ENCODE data around the gene THNSL1.
A peak's percentile ranks its signal among the peaks of the same experiment; 100 is the strongest.

Gene THNSL1

GRCh38 chr10:25056726-25057125, 40.3 kb downstream of the THNSL1 start:
- Histone ChIP-seq H3K36me3 (ENCODE audit: control insufficient read depth, insufficient read depth, low read length) (no peaks in the 10 kb centered on the region), H3K4me1 (ENCODE audit: control insufficient read depth, insufficient read depth, low read length, poor library complexity, severe bottlenecking) (peaks cover 6% of the 10 kb centered on the region), H3K27ac (ENCODE audit: low read depth, low read length, severe bottlenecking) (no peak overlapping the region), H3K9me3 (ENCODE audit: control insufficient read depth, low read length) (no peaks in the 10 kb centered on the region), H3K4me3 (ENCODE audit: extremely low read depth, insufficient read depth, low read length, poor library complexity, severe bottlenecking) (no peak overlapping the region)
- WGBS, 2 experiments (ENCODE audit: insufficient coverage in 2 of 2), result 78 to 100% methylated on average over 1 of the region's 3 CpGs

GRCh38 chr10:25057886-25058285, 41.5 kb downstream of the THNSL1 start:
- H3K4me3 ChIP-seq (ENCODE audit: extremely low read depth, insufficient read depth, low read length, poor library complexity, severe bottlenecking), result no peak overlapping the region
- WGBS, 2 experiments (ENCODE audit: insufficient coverage in 2 of 2), result 82 to 100% methylated on average over 1 to 3 of the region's 4 CpGs
- peaks cover 18% of the 10 kb centered on the region for H3K4me1 ChIP-seq (ENCODE audit: control insufficient read depth, insufficient read depth, low read length, poor library complexity, severe bottlenecking)
- H3K27ac ChIP-seq (ENCODE audit: low read depth, low read length, severe bottlenecking), result no peak overlapping the region
- H3K9me3 ChIP-seq (ENCODE audit: control insufficient read depth, low read length), result no peaks in the 10 kb centered on the region
- no peaks in the 10 kb centered on the region for H3K36me3 ChIP-seq (ENCODE audit: control insufficient read depth, insufficient read depth, low read length)

GRCh38 chr10:25059990-25060389, 43.6 kb downstream of the THNSL1 start:
- WGBS, 2 experiments (ENCODE audit: insufficient coverage in 2 of 2), result 65 to 78% methylated on average over 4 to 6 of the region's 7 CpGs
- Histone ChIP-seq H3K36me3 (ENCODE audit: control insufficient read depth, insufficient read depth, low read length) (no peaks in the 10 kb centered on the region), H3K4me1 (ENCODE audit: control insufficient read depth, insufficient read depth, low read length, poor library complexity, severe bottlenecking) (peaks cover 20% of the 10 kb centered on the region), H3K4me3 (ENCODE audit: extremely low read depth, insufficient read depth, low read length, poor library complexity, severe bottlenecking) (no peak overlapping the region), H3K27ac (ENCODE audit: low read depth, low read length, severe bottlenecking) (peak overlapping the region; percentile 52), H3K9me3 (ENCODE audit: control insufficient read depth, low read length) (no peaks in the 10 kb centered on the region)

- peaks cover 20% of the 10 kb centered on the region for H3K4me1 ChIP-seq (ENCODE audit: control insufficient read depth, insufficient read depth, low read length, poor library complexity, severe bottlenecking)
- no peak overlapping the region for H3K4me3 ChIP-seq (ENCODE audit: extremely low read depth, insufficient read depth, low read length, poor library complexity, severe bottlenecking)
- H3K27ac ChIP-seq (ENCODE audit: low read depth, low read length, severe bottlenecking), result no peak overlapping the region
- no peaks in the 10 kb centered on the region for H3K36me3 ChIP-seq (ENCODE audit: control insufficient read depth, insufficient read depth, low read length)
- H3K9me3 ChIP-seq (ENCODE audit: control insufficient read depth, low read length), result no peaks in the 10 kb centered on the region
- WGBS, 2 experiments (ENCODE audit: insufficient coverage in 2 of 2), result 93 to 97% methylated on average over 4 to 7 of the region's 7 CpGs
Observed at GRCh38 chr10:25061125-25061524, 44.7 kb downstream of the THNSL1 start.

- peaks cover 20% of the 10 kb centered on the region for H3K4me1 ChIP-seq (ENCODE audit: control insufficient read depth, insufficient read depth, low read length, poor library complexity, severe bottlenecking)
- H3K27ac ChIP-seq (ENCODE audit: low read depth, low read length, severe bottlenecking), result peak overlapping the region; percentile 72
- H3K4me3 ChIP-seq (ENCODE audit: extremely low read depth, insufficient read depth, low read length, poor library complexity, severe bottlenecking), result no peak overlapping the region
- no peaks in the 10 kb centered on the region for H3K36me3 ChIP-seq (ENCODE audit: control insufficient read depth, insufficient read depth, low read length)
- no peaks in the 10 kb centered on the region for H3K9me3 ChIP-seq (ENCODE audit: control insufficient read depth, low read length)
- 78 to 82% methylated on average over 5 to 10 of the region's 11 CpGs for WGBS, 2 experiments (ENCODE audit: insufficient coverage in 2 of 2)
Observed at GRCh38 chr10:25061711-25062449, 45.5 kb downstream of the THNSL1 start.

- no peak overlapping the region for H3K4me3 ChIP-seq (ENCODE audit: extremely low read depth, insufficient read depth, low read length, poor library complexity, severe bottlenecking)
- no peak overlapping the region for H3K27ac ChIP-seq (ENCODE audit: low read depth, low read length, severe bottlenecking)
- H3K4me1 ChIP-seq (ENCODE audit: control insufficient read depth, insufficient read depth, low read length, poor library complexity, severe bottlenecking), result peaks cover 26% of the 10 kb centered on the region
- no peaks in the 10 kb centered on the region for H3K9me3 ChIP-seq (ENCODE audit: control insufficient read depth, low read length)
- no peaks in the 10 kb centered on the region for H3K36me3 ChIP-seq (ENCODE audit: control insufficient read depth, insufficient read depth, low read length)
- WGBS, 2 experiments (ENCODE audit: insufficient coverage in 2 of 2), result 80 to 89% methylated on average over 1 of the region's 1 CpG
Observed at GRCh38 chr10:25063157-25063556, 46.7 kb downstream of the THNSL1 start.

- Histone ChIP-seq H3K27ac (ENCODE audit: low read depth, low read length, severe bottlenecking) (no peak overlapping the region), H3K4me3 (ENCODE audit: extremely low read depth, insufficient read depth, low read length, poor library complexity, severe bottlenecking) (no peak overlapping the region), H3K4me1 (ENCODE audit: control insufficient read depth, insufficient read depth, low read length, poor library complexity, severe bottlenecking) (peaks cover 26% of the 10 kb centered on the region), H3K9me3 (ENCODE audit: control insufficient read depth, low read length) (no peaks in the 10 kb centered on the region), H3K36me3 (ENCODE audit: control insufficient read depth, insufficient read depth, low read length) (no peaks in the 10 kb centered on the region)
- WGBS, 2 experiments (ENCODE audit: insufficient coverage in 2 of 2), result 96 to 100% methylated on average over 5 of the region's 8 CpGs
Observed at GRCh38 chr10:25063644-25064043, 47.2 kb downstream of the THNSL1 start.

GRCh38 chr10:25064401-25064800, 48.0 kb downstream of the THNSL1 start:
- H3K9me3 ChIP-seq (ENCODE audit: control insufficient read depth, low read length), result no peaks in the 10 kb centered on the region
- H3K27ac ChIP-seq (ENCODE audit: low read depth, low read length, severe bottlenecking), result no peak overlapping the region
- H3K4me1 ChIP-seq (ENCODE audit: control insufficient read depth, insufficient read depth, low read length, poor library complexity, severe bottlenecking), result peaks cover 26% of the 10 kb centered on the region
- H3K4me3 ChIP-seq (ENCODE audit: extremely low read depth, insufficient read depth, low read length, poor library complexity, severe bottlenecking), result no peak overlapping the region
- H3K36me3 ChIP-seq (ENCODE audit: control insufficient read depth, insufficient read depth, low read length), result no peaks in the 10 kb centered on the region
- 90 to 100% methylated on average over 1 of the region's 2 CpGs for WGBS, 2 experiments (ENCODE audit: insufficient coverage in 2 of 2)

GRCh38 chr10:25065761-25066476, 49.5 kb downstream of the THNSL1 start:
- 83 to 100% methylated on average over 1 of the region's 4 CpGs for WGBS, 2 experiments (ENCODE audit: insufficient coverage in 2 of 2)
- Histone ChIP-seq H3K9me3 (ENCODE audit: control insufficient read depth, low read length) (no peaks in the 10 kb centered on the region), H3K36me3 (ENCODE audit: control insufficient read depth, insufficient read depth, low read length) (no peaks in the 10 kb centered on the region), H3K4me3 (ENCODE audit: extremely low read depth, insufficient read depth, low read length, poor library complexity, severe bottlenecking) (no peak overlapping the region), H3K4me1 (ENCODE audit: control insufficient read depth, insufficient read depth, low read length, poor library complexity, severe bottlenecking) (peaks cover 26% of the 10 kb centered on the region), H3K27ac (ENCODE audit: low read depth, low read length, severe bottlenecking) (no peak overlapping the region)

- WGBS, 2 experiments (ENCODE audit: insufficient coverage in 2 of 2), result 48 to 58% methylated on average over 5 to 6 of the region's 11 CpGs
- Histone ChIP-seq H3K9me3 (ENCODE audit: control insufficient read depth, low read length) (no peaks in the 10 kb centered on the region), H3K27ac (ENCODE audit: low read depth, low read length, severe bottlenecking) (peak overlapping the region; percentile 73)
Observed at GRCh38 chr10:25068152-25069058, 52.0 kb downstream of the THNSL1 start.

More at GRCh38 chr10:25068152-25069058, 52.0 kb downstream of the THNSL1 start:
- H3K4me1 ChIP-seq (ENCODE audit: control insufficient read depth, insufficient read depth, low read length, poor library complexity, severe bottlenecking), result peaks cover 6% of the 10 kb centered on the region
- H3K4me3 ChIP-seq (ENCODE audit: extremely low read depth, insufficient read depth, low read length, poor library complexity, severe bottlenecking), result no peak overlapping the region
- no peaks in the 10 kb centered on the region for H3K36me3 ChIP-seq (ENCODE audit: control insufficient read depth, insufficient read depth, low read length)
